Measurements from ENCODE around the gene APMAP.
A peak's percentile ranks its signal among the peaks of the same experiment; 100 is the strongest.
"Not testable (repeated sequence)": the region's sequence is repeated elsewhere in the genome, so short reads cannot be mapped to it uniquely, and the experiment has no call there.

The APMAP gene

DNA sequence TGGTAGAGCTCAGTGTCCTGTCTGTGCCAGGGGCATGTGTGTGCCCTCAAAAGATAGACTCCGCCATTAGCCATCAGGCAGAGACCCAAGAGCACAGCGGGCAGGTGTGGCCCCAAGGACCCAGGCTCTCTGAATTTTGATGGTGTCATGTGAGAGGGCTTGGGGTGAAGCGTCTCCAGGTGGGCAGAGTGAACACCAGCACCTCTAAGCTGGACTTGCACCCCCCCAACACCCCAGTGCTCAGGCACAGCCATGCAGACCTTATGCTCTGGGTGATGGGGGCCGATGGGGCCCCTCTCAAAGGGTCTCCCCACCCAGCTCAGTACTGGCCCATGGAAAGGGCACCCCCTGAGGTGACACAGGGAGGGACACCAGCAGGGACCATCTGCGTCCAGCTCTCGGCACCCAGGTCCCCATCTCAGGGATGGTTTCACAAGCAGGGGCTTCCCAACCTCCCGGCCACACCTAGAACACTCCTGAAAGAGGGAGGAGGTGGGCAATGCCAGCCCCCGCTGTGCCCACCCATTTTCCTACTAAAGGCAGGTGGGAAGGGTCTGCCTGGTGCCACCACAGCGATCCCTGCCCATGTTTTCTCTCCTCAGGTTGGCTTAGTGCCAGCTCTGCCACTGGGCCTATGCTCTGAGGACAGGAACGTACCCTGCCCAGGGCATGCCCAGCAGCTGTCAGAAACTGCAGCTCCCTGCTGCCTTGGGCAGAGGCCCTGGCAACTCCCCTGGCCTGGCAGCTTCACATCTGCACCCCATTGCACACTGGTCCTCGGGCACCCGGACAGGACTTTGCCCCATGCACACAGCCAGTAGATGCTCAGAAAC lies 40.0 kb downstream of the APMAP start:
- no peak for DNase-seq (ENCODE audit: low spot score)

DNA sequence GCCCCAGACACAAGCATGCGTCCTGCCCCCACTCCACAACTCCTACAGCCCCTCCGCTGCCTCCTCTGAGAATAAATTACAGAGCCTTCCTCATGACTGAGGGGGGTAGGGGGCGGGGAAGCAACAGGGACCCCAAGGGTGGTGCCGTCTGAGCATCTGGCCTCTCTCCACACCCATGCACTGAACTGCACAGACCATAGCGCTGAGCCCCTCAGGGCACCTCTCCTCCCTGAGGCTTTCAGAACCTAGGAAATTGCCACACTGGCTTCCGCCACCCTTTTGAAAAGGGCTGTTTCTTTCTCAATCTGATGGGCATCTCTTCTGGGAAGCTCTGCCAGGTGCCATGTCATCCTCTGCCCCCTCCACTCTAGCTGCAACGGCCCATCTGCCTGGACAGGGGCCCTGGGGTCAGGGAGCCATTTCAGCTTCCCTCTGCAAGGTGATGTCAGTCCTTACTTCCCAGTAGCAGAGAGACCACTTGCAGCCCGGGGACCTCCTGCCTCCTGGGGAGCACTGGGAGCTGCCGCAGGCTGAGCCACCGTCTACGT lies 40.9 kb downstream of the APMAP start:
- DNase-seq (ENCODE audit: low spot score) = no peak

DNA sequence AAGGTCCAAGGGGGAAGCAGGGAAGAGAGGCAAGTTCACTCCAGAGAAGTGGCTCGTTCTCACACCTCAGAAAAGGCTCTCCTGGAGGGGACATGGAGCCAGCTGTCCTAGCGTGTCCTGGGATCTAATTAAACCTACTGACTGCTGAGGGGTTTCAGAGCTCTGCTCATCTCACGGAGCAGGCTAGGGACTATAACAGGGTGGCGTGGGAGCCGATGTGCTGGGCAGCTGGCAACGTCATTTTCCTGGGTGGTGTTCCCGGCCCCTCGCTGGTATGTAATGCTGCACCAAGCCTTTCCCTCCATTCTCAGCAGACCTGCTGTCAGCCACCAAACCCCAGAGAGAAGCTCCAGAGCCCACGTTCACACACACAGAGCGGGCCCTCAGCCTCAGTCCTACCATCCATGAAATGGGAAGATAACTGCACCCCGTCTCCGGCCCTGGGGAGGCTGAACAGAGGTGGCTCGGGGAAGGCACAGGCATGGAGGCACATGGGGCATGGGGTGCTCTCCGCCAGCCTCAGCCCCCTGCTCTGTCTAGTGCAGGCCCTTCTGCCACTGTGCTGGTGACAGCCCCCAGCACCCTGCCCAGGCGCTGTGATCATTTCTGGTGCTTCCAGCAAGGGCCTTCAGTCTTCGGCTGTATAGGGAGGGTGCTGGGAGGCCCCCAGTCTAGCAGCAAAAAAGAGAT lies 41.6 kb downstream of the APMAP start:
- no peak for DNase-seq (ENCODE audit: low spot score)

DNA sequence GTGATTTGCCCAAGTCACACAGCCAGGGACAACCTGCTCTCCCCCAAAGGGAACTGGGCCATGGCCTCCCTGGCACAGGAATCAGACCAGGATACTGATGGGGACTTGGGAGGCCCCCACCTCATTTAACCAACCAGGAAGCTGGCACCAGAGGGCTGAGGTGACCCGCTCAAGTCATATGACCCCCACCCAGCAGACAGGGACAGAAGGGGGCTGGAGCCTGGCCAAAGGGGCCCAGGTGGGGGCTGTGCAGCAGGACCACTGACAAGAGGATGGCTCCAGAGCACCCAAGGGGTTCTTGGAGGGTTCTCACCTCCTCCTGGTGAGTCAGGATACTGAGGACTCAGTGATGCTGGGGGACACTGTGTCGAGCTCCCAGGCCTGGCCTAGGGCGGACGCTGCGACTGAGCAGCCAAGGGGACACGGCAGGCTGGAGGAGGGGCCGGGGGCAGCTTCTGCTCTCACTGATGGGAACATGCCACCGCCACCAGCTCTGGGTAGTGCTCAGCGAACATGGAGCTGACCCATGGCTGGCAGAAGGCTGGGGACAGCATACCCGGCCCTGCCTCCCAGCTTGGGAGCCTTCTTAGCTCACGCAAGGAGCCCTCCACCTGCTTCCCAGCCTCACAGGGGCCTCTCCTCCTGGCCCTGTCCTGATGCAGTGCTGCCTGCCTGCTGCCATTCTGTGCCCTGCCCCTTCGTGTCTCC lies 42.3 kb downstream of the APMAP start:
- DNase-seq (ENCODE audit: low spot score) = no peak

DNA sequence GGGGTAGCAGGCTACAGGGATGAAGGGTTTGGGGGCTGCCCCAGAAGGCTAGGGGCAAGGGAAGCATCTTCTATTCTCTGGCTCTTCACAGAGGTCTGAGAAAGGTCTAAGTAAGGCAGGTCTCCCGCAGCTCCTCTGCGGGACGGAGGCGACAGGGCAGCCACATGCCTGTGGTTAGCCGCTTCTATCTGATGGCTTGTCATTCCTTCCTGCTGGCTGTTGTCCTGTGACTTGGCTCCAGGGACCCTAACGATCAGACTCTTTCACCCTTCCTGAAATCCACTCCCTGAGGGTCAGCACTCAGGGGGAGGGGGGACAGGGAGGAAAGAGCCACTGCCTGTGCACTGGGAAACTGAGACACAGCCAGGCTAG lies 42.8 kb downstream of the APMAP start:
- DNase-seq (ENCODE audit: low spot score) = no peak

DNA sequence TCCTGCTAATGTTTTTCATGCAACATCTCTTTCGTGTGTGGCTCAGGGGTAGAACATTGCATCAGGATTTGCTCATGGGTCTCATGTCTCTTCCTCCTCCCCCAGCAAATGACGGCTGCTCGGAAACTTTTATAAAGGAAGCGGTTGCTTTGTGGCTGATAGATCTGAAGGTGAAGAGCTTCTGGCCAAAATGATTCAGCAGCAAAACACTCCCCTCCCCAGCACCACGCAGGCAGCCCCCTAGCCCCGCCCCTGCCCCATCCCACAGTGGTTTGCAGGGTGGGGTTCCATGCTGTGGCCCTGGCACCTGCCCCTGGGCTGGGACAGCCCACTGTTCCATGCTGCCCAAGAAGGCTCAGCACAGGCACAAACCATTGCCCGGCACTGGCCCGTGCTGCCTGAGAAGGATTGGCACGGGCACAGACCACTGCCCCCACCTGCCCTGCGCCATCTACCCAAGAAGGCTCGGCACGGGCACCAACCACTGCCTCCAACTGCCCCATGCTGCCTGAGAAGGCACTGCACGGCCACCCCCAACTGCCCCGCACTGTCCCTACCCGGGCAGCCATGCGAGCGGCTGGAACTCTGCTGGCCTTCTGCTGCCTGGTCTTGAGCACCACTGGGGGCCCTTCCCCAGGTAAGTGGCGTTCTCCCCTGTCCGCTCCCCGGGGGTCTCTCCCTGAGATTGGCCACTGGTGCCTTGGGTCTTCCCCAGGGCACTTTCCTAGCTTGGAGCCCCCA lies 43.4 kb downstream of the APMAP start, which contains the start of gene CST7:
Gene CST7, plus strand, starts transcription at position 331 of the 741 bp plus-strand sequence. Its CDS starts 237 bp downstream, at position 568.
- peak; percentile 79 for DNase-seq (ENCODE audit: low spot score)

DNA sequence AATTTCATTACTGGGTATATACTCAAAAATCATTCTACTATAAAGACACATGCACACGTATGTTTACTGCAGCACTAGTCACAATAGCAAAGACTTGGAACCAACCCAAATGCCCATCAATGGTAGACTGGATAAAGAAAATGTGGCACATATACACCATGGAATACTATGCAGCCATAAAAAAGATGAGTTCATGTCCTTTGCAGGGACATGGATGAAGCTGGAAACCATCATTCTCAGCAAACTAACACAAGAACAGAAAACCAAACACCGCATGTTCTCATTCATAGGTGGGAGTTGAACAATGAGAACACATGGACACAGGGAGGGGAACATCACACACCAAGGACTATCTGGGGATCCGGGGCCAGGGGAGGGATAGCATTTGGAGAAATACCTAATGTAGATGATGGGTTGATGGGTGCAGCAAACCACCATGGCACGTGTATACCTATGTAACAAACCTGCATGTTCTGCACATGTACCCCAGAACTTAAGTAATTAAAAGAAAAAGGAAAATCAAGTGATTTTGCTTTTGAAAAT lies 44.1 kb downstream of the APMAP start:
- not testable (repeated sequence) for DNase-seq (ENCODE audit: low spot score)

DNA sequence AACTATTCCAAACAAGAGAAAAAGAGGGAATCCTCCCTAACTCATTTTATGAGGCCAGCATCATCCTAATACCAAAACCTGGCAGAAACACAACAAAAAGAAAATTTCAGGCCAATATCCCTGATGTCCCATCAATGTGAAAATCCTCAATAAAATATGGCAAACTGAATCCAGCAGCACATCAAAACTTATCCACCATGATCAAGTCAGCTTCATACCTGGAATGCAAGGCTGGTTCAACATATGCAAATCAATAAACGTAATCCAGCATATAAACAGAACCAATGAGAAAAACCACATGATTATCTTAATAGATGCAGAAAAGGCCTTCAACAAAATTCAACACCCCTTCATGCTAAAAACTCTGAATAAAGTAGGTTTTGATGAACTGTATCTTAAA lies 46.2 kb downstream of the APMAP start:
- not testable (repeated sequence) for DNase-seq (ENCODE audit: low spot score)

DNA sequence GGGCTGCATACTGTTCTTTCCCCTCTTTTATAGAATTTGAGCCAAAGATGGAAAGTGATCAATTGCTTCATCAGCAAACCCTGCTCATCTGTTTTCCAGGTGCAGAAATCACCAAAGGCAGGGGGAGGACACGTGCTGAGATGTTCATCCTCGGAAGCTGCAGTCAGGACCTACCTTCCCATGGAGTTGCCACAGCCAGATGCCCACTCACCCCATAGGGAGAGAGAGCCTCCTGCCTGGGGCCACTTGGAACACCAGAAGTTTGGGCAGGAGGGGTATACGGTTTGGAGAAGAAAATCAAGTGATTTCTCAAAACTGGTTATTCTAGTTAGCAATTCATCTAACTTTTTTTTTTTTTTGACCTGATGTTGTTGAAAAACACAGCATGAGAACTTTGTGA lies 48.8 kb downstream of the APMAP start:
- no peak for DNase-seq (ENCODE audit: low spot score)

DNA sequence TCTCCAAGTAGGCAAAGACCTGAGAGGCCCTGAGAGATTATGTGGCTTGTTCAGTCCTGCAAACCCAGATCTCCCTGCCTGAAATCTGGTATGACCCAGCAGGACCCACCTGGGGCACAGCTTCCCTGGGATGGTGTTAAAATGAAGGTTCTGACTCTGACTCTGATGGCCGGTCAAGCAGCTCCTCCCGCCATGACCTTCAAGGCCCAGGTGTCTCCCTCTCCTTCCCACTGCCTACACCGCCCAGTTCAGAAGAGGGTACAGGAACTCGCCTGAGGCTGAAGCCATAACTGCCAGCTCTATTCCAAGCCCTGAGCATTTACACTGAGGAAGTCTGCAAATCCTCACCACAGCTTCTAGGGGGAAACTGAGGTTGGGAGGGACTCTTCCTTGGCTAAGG lies 49.4 kb downstream of the APMAP start:
- no peak for DNase-seq (ENCODE audit: low spot score)

DNA sequence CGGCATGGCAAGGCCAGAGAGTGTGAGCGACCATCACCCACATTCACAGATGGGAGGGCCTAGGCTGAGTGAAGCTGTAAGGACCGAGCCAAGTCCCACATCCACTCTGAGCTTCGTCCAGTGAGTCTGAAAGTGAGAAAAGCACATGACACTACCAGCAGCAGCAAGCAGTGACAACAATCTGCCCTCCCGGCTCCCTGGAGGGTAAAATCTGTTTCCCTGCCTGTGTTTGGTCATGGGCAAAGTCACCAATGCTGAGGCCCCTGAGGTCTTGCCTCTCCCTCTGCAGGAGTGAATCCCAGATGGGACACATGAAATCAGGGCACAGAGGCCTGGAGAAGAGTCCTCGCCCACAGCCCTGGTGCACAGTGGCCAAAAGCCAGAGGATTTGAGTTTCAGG lies 49.9 kb downstream of the APMAP start:
- DNase-seq (ENCODE audit: low spot score) = no peak

DNA sequence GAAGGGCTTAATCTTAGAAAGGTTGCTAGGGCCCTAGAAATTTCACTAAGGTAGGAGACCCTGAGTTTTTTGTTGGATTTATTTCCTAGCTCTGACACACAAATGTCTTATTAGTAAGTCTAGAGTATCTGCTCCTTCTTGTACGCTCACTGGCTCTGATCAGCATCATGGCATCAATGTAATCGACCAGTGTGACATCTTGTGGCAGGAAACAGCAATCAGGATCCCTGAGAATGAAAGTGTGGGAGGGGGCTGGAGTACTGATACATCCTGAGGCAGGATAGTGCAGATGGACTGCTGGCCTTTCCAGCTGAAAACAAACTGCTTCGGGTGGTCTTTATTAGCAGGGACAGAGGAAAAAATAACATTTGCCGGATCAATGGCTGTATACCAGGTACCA lies 53.5 kb downstream of the APMAP start:
- DNase-seq (ENCODE audit: low spot score) = no peak

DNA sequence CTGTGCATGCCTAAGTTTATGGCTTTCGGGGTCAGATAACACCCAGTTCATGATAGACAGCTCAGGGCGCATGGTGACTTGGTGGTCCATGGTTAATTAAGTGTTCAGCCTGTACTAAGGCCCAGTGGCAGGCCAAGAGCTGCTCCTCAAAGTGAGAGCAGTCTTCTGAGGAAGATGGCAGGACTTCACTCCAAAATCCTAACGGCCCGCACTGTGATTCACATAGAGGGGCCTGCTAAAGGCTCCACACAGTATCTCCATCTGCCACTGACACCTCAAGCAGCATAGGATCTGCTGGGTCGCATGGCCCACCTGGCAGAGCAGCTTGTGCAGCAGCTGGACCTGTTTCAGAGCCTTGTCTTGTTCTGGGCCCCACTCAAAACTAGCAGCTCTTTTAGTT lies 54.1 kb downstream of the APMAP start:
- no peak for DNase-seq (ENCODE audit: low spot score)

DNA sequence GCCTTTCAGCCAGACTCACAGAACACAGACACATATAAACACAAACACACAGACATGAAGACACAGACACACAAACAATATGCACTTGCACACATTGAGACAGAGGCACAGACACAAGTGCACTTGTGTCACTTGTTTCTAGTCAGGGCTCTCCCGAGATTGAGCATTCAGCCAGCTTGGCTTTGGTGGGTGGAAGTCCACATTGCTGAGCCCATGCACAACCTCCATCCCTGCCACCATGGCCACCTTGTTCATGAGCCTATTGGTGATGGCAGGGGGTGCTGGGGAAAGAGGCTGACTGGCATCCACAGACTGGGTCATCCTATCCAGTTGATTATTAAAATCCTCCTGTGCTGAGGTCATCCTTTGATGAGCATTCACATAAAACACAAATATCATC lies 55.0 kb downstream of the APMAP start:
- no peak for DNase-seq (ENCODE audit: low spot score)

DNA sequence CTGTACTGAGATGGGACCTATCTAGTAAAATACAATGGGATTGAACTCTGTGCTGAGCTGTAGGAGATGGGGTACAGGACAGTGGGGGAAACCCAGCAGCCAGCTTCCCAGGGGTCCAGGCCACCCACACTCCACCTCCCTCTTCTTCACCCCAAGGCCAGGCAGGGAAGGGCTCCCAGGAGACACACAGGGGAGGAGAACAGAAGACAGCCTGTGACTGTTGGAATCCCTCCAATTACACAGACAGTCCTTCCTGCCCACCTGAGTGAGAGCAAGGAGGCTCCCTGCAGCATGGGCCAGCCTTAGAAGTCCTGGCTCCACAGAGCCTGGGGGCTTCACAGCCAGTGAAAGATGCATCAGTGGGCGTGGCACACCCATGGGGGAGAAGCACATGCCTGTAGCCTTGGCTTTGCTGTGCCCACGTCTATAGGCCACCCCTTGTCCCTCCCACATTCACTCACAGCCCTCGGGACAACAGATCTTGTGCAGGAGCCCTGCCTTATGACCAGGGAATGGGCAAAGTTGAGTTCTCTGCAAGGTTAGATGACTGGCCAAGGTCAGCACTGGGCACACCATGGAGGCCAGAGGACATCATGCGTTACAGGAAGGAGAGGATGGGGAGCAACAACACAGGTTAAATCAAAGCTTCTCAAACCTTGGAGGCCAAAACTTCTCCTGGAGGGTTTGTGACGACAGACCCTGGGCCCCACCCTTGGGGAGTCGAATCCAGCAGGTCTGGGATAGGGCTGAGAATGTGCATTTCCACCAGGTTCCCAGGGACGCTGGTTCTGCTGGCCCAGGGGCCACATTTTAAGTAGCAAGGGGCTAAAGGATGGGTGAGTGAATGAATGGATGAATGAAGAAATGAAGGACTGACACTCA lies 55.8 kb downstream of the APMAP start:
- DNase-seq (ENCODE audit: low spot score) = no peak

DNA sequence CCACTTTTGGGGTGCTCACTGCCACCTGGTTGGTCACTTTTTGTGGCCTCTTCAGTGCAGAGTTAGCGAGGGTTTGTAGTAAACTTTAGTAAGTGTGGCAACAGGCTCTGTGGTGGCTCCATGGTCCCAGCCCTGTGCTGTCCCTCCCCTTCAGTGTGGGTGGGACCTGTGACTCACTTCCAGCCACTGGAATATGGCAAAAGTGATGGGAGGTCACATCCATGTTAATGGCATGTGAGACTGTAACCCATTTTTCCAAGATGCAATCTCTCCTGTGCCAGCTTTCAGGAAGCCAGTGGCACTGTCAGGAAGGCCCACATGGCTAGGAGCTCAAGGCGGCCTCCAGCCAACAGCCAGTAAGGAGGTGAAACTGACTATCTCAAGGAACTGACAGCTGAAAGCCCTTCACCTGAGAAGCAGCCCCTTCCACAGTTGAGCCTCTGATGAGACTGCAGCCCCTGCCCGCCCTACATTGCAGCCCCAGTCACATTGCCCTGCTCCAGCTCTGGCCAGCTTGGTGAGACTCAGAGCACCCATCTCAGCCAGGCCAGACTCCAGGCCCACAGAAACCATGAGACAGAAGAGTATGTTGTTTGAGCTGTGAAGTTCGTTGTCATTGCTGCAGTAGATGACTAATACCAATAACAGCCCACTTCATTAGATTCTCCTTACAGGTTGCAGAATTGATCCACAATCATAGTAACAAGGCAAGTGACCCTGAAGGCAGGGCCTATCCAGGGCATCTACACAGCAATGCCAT lies 56.6 kb downstream of the APMAP start:
- DNase-seq (ENCODE audit: low spot score) = no peak

DNA sequence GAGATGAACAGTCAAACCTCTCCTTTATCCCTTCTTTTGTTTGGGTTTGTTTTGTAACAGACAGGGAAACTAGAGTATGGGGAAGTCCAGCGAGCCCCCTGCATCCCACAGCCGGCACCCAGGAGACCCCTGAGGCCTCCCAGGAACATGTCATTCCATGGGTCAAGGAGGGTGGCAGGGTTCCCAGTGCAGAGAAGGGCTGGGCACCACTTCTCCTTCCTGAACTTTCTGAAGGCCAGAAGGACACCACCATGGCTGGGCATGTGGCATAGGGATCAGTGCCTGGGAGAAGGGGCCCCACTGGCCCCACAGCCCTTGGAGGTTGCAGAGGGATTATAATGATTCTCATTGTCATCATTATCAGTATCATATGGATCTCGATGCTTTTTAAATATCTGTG lies 57.4 kb downstream of the APMAP start:
- no peak for DNase-seq (ENCODE audit: low spot score)

DNA sequence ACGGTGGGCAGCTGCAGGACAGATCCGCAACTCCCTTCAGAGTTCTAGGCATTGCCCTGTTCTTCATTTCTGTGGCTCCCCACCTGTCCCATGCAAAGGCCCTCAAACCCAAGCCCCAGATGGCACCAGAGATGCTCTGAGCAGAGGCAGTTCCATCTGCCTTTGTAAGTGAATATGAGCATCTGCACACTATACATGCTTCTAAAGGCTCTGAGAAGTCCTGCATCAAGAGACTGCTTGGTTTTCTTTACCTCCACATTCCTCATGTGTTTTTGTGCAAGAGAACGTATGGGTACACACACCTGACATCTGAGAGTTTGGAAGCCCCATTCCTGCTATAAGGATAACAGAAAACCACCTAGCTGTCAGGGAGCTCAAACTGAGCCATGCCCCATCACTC lies 57.8 kb downstream of the APMAP start:
- DNase-seq (ENCODE audit: low spot score) = no peak

DNA sequence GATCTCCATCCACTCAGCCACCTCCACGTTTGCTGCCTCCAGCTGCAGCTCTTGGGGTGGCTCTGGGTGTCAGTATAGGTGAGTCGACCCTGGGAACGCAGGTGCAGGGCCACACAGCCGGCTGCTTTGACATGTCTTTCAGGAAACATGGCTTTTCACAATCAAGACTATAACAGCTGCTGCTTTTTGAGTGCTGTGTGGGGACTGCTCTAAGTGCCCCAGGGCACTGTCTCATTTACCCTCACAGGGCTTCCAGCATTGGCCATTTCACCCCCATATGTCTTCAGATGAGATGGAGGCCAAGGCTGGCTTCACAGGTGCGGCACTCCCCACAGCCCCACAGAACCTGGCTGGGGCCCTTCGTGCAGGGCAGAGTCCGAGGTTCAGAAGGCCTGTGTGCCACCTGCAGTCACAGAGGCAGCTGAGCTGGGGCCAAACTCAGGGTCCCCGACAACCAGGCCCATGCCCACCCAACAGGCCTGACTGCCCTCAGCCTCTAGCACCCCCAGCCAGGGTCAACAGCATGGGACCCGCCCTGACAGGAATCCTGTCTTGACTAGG lies 58.4 kb downstream of the APMAP start:
- DNase-seq (ENCODE audit: low spot score) = no peak

Data from CD4-positive, alpha-beta T cell treated with Interleukin-6 at 100 ng/mL for 8 hours (primary cell).